Measurements from ENCODE around the gene RBP2. TPM values are rescaled to one million over a fixed set of nuclear protein-coding genes. Genes with fewer than 3 reads are reported as not detected.

The RBP2 gene
- total and polyA plus RNA-seq, 4 donors: 0.79 TPM; not detected in 3

DNA sequence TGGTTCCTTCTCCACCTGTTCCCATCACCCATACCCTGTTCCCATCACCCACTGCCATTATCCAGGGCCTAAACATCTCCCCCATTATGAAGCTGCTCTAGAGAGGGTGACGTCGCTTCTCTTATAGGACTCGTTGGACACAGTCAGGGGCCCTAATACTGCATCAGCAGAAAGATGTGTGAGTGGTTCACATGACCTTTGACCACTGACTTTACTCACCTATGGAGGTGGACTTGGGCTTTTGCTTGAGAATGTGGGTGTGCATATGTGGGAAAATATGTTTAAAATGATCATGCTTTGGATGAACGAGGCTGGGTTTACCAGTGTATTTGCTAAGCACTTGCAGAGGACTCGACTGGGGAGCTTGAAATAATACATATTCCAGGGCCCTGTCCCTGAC, 26.8 kb downstream of the RBP2 start:
- Histone ChIP-seq H3K9ac (ENCODE audit: low read depth in 1 of 2, low read length in 2 of 2) (no peak overlapping the region), H3K27ac (ENCODE audit: low read depth in 1 of 2, low read length in 2 of 2) (no peak overlapping the region), H3K4me3 (ENCODE audit: low read depth in 1 of 3, low read length in 3 of 3) (no peak overlapping the region), H3K36me3 (ENCODE audit: control insufficient read depth in 4 of 4, insufficient read depth in 3 of 4, low read depth in 1 of 4, low read length in 3 of 4) (no peaks in the 10 kb centered on the region), H3K4me1 (ENCODE audit: control insufficient read depth in 4 of 4, insufficient read depth in 4 of 4, low read length in 3 of 4) (no peaks in the 10 kb centered on the region), H3K9me3 (ENCODE audit: control insufficient read depth in 4 of 4, low read length in 3 of 4) (no peaks in the 10 kb centered on the region), H3K27me3 (ENCODE audit: control insufficient read depth in 4 of 4, insufficient read depth in 4 of 4, low read length in 3 of 4) (no peaks in the 10 kb centered on the region)
- TF ChIP-seq TAF1 (conservative IDR thresholded peaks at IDR 0.05) (no peak), NR2F2 (IDR thresholded peaks at IDR 0.05) (no peak), GABPA (IDR thresholded peaks at IDR 0.05 in 1 of 2, conservative IDR thresholded peaks at IDR 0.05 in 1 of 2) (no peak), RXRA (IDR thresholded peaks at IDR 0.05) (no peak), EGR1 (IDR thresholded peaks at IDR 0.05; ENCODE audit: low read depth in 2 of 2) (no peak), FOXA2 (IDR thresholded peaks at IDR 0.05) (no peak), SP1 (IDR thresholded peaks at IDR 0.05) (no peak)
- TF ChIP-seq, protein P1, sequence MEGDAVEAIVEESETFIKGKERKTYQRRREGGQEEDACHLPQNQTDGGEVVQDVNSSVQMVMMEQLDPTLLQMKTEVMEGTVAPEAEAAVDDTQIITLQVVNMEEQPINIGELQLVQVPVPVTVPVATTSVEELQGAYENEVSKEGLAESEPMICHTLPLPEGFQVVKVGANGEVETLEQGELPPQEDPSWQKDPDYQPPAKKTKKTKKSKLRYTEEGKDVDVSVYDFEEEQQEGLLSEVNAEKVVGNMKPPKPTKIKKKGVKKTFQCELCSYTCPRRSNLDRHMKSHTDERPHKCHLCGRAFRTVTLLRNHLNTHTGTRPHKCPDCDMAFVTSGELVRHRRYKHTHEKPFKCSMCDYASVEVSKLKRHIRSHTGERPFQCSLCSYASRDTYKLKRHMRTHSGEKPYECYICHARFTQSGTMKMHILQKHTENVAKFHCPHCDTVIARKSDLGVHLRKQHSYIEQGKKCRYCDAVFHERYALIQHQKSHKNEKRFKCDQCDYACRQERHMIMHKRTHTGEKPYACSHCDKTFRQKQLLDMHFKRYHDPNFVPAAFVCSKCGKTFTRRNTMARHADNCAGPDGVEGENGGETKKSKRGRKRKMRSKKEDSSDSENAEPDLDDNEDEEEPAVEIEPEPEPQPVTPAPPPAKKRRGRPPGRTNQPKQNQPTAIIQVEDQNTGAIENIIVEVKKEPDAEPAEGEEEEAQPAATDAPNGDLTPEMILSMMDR (IDR thresholded peaks at IDR 0.05; ENCODE audit: low read depth, low read length, missing input control): no peak
- TF ChIP-seq, protein P2, sequence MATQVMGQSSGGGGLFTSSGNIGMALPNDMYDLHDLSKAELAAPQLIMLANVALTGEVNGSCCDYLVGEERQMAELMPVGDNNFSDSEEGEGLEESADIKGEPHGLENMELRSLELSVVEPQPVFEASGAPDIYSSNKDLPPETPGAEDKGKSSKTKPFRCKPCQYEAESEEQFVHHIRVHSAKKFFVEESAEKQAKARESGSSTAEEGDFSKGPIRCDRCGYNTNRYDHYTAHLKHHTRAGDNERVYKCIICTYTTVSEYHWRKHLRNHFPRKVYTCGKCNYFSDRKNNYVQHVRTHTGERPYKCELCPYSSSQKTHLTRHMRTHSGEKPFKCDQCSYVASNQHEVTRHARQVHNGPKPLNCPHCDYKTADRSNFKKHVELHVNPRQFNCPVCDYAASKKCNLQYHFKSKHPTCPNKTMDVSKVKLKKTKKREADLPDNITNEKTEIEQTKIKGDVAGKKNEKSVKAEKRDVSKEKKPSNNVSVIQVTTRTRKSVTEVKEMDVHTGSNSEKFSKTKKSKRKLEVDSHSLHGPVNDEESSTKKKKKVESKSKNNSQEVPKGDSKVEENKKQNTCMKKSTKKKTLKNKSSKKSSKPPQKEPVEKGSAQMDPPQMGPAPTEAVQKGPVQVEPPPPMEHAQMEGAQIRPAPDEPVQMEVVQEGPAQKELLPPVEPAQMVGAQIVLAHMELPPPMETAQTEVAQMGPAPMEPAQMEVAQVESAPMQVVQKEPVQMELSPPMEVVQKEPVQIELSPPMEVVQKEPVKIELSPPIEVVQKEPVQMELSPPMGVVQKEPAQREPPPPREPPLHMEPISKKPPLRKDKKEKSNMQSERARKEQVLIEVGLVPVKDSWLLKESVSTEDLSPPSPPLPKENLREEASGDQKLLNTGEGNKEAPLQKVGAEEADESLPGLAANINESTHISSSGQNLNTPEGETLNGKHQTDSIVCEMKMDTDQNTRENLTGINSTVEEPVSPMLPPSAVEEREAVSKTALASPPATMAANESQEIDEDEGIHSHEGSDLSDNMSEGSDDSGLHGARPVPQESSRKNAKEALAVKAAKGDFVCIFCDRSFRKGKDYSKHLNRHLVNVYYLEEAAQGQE (IDR thresholded peaks at IDR 0.05): no peak
- TF ChIP-seq, protein P3, sequence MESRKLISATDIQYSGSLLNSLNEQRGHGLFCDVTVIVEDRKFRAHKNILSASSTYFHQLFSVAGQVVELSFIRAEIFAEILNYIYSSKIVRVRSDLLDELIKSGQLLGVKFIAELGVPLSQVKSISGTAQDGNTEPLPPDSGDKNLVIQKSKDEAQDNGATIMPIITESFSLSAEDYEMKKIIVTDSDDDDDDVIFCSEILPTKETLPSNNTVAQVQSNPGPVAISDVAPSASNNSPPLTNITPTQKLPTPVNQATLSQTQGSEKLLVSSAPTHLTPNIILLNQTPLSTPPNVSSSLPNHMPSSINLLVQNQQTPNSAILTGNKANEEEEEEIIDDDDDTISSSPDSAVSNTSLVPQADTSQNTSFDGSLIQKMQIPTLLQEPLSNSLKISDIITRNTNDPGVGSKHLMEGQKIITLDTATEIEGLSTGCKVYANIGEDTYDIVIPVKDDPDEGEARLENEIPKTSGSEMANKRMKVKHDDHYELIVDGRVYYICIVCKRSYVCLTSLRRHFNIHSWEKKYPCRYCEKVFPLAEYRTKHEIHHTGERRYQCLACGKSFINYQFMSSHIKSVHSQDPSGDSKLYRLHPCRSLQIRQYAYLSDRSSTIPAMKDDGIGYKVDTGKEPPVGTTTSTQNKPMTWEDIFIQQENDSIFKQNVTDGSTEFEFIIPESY (IDR thresholded peaks at IDR 0.05): no peak
- 91% methylated on average over 5 of the region's 5 CpGs for WGBS
- DNase-seq (ENCODE audit: low spot score): no peak

DNA sequence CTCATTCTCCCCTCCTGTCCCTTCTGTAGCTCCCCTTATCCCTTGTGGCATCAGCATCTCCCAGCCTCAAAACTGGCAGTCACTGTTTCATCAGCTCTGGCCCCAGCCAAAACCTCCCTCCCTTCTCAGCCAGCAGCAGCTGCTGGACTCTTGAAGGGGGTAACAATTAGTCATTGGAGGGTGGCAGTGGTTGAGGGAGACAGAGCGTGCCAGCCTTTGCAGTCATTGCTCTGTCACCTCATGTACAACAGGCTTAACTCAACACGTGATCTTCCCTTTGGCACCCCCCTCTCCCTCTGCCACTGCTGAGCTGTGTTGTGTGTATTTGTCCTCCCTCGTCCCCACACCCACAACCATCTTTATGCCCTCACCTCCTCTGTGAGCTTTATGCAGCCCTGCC, 28.2 kb downstream of the RBP2 start:
- Histone ChIP-seq H3K27ac (ENCODE audit: low read depth in 1 of 2, low read length in 2 of 2) (no peak overlapping the region), H3K4me1 (ENCODE audit: control insufficient read depth in 4 of 4, insufficient read depth in 4 of 4, low read length in 3 of 4) (no peaks in the 10 kb centered on the region), H3K4me3 (ENCODE audit: low read depth in 1 of 3, low read length in 3 of 3) (no peak overlapping the region), H3K9me3 (ENCODE audit: control insufficient read depth in 4 of 4, low read length in 3 of 4) (no peaks in the 10 kb centered on the region), H3K9ac (ENCODE audit: low read depth in 1 of 2, low read length in 2 of 2) (no peak overlapping the region), H3K27me3 (ENCODE audit: control insufficient read depth in 4 of 4, insufficient read depth in 4 of 4, low read length in 3 of 4) (no peaks in the 10 kb centered on the region), H3K36me3 (ENCODE audit: control insufficient read depth in 4 of 4, insufficient read depth in 3 of 4, low read depth in 1 of 4, low read length in 3 of 4) (no peaks in the 10 kb centered on the region)
- 89% methylated on average over 3 of the region's 3 CpGs for WGBS
- TF ChIP-seq, protein P1 (IDR thresholded peaks at IDR 0.05; ENCODE audit: low read depth, low read length, missing input control): no peak
- TF ChIP-seq TAF1 (conservative IDR thresholded peaks at IDR 0.05) (no peak), YY1 (IDR thresholded peaks at IDR 0.05) (no peak), FOXA2 (IDR thresholded peaks at IDR 0.05) (no peak), HNF4G (IDR thresholded peaks at IDR 0.05) (no peak), JUND (IDR thresholded peaks at IDR 0.05) (no peak)
- TF ChIP-seq, protein P3 (IDR thresholded peaks at IDR 0.05): no peak
- no peak for DNase-seq (ENCODE audit: low spot score)
